NT2/D1 (cell line): ENCODE data around the gene INPP5E.

ENCODE experiments used
- SUZ12 ChIP-seq: IDR thresholded peaks from 2 replicates; pipeline ENCODE4 v1.6.1; 2011; ENCODE audit not compliant: insufficient read length, insufficient read depth; ENCODE audit errors: extremely low read depth
- YY1 ChIP-seq: IDR thresholded peaks from 2 replicates; pipeline ENCODE4 v1.6.1; 2011; ENCODE audit not compliant: insufficient read length, insufficient read depth

GRCh38 chr9:136429075-136429628 lies 10.5 kb downstream of the INPP5E start:
- TF ChIP-seq YY1: no peak
- no peak for TF ChIP-seq SUZ12
